HepG2 (cell line): Measurements from ENCODE around the gene TMTC2.

Experiments used
- KLF9 ChIP-seq: IDR thresholded peaks from 2 replicates; pipeline ENCODE4 v1.6.1; 2016; ENCODE audit warnings: low read depth
- MYNN ChIP-seq: sonication (generic); formaldehyde crosslinking; IDR thresholded peaks from 2 replicates; pipeline ENCODE4 v1.4.0; 2020; ENCODE audit warnings: mild to moderate bottlenecking, low read depth, missing genetic modification reagents
- POLR2AphosphoS5 ChIP-seq: IDR thresholded peaks from 2 replicates; pipeline ENCODE4 v1.6.1; 2012; ENCODE audit warnings: low read depth, low read length
- TF ChIP-seq, protein P1 (sequence below): sonication (generic); formaldehyde crosslinking; IDR thresholded peaks from 2 replicates; pipeline ENCODE4 v1.4.0; 2020; ENCODE audit warnings: missing genetic modification reagents
- TF ChIP-seq, protein P2 (sequence below): IDR thresholded peaks from 2 replicates; pipeline ENCODE4 v1.6.1; 2016; ENCODE audit warnings: low read depth

DNA sequence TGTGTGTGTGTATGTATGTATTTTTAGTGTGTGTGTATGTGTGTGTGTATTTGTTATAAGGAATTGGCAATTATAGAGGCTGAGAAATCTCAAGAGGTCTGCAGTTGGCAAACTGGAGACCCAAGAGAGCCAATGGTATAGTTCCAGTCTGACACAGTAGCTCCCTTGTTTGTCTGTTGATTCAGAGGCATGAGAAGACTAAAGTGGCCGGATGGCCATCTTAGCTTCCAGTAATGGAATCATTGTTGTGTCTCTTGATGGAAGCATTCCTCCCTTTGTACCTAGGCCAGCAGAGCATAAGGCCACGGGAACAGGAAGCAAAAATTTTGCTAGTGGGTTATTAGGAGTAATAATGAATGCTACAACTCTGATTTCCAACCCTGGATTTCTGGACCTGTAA is 460.6 kb downstream of the TMTC2 start:
- TF ChIP-seq, protein P1, sequence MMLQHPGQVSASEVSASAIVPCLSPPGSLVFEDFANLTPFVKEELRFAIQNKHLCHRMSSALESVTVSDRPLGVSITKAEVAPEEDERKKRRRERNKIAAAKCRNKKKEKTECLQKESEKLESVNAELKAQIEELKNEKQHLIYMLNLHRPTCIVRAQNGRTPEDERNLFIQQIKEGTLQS (CRISPR knock-in tag): no peak
- TF ChIP-seq, protein P2, sequence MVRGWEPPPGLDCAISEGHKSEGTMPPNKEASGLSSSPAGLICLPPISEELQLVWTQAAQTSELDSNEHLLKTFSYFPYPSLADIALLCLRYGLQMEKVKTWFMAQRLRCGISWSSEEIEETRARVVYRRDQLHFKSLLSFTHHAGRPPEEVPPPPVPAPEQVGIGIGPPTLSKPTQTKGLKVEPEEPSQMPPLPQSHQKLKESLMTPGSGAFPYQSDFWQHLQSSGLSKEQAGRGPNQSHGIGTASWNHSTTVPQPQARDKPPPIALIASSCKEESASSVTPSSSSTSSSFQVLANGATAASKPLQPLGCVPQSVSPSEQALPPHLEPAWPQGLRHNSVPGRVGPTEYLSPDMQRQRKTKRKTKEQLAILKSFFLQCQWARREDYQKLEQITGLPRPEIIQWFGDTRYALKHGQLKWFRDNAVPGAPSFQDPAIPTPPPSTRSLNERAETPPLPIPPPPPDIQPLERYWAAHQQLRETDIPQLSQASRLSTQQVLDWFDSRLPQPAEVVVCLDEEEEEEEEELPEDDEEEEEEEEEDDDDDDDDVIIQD: no peak
- TF ChIP-seq POLR2AphosphoS5: no peak
- no peak for TF ChIP-seq MYNN
- no peak for TF ChIP-seq KLF9 (CRISPR knock-in tag)
